HG03575 (cell line): ENCODE measurements around the gene HEXA.

ENCODE experiments used
- ATAC-seq: cut with Tn5 transposase; IDR thresholded peaks from one replicate; pipeline ENCODE4 v1.9.1; 2021; ENCODE audit not compliant: unreplicated experiment, insufficient number of reproducible peaks, low FRiP score; ENCODE audit errors: extremely low read depth

HEXA gene

GRCh38 chr15:72338617-72339321 lies 37.0 kb downstream of the HEXA start:
- no peak for ATAC-seq

- ATAC-seq = no peak
These were observed 37.7 kb downstream of the HEXA start for GRCh38 chr15:72338148-72338547.

GRCh38 chr15:72334842-72335241 lies 41.0 kb downstream of the HEXA start:
- no peak for ATAC-seq

GRCh38 chr15:72331021-72331420 lies 44.8 kb downstream of the HEXA start:
- ATAC-seq = no peak

- no peak for ATAC-seq
These were observed 52.1 kb downstream of the HEXA start for GRCh38 chr15:72323752-72324151.

- no peak for ATAC-seq
These were observed 55.7 kb downstream of the HEXA start, which contains the start of gene CELF6 for GRCh38 chr15:72319985-72320671. Gene CELF6 (minus strand): TSS chr15:72320157. CDS start chr15:72319874, 283 bp downstream.

- ATAC-seq = no peak
These were observed 56.3 kb downstream of the HEXA start for GRCh38 chr15:72319360-72319984.

DNA sequence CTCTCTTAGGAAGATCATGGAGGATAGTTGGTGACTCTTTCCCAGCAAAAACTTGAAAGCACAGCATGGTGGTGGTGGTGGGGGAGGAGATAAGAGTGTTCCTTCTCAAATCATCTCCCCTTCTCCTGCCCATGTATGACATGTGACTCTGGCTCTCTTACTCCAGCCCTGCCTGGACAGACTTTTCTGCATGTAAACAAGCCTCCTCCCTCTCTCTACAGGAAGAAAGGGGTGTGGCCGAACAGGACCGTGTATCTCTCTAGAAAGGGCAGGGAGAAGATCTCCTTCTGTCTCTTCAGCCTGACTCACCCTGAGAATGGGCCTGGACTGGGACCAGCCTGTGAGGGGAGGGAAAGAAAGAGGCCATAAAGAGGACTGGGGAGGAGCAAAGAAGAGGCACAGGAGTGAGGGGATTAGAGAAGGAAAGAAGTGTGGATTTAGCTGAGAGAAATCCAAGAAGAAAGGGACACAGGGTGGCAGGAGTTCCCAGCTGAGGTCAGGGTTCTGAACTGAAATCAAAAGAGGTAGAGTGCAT lies 57.3 kb downstream of the HEXA start:
- ATAC-seq = no peak

DNA sequence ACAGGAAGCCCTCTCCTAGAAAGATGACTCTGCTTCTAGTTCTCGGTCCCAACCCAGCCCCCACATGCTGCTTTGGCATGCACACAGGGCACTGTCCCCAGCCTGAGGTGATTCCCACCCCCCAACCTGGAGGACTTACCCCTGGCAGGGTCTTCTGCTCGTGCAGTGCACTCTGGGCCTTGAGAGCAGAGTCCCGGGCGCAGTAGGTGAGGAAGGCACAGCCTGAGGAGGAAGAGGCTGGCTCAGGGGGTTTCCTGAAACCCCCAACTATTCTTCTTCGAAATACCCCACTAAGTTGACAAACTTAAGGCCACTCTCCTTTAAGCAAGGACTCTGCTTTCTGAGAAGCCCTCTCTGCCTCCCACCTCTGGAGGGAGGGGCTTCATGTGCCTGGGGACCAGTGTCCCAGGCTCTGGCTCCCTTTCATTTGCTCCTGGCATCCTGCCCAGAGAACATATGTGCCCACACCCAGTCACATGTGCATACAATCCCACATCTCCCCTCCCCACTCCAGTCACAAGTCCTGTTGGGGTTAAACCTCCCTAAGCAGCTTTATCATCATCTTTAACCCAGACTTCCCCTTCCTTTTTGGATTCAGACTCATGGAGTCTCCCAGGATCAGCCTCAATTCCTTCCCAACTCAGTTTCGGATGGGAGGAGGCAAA lies 60.0 kb downstream of the HEXA start:
- ATAC-seq = no peak

- no peak for ATAC-seq
These were observed 61.9 kb downstream of the HEXA start for GRCh38 chr15:72313881-72314280.

DNA sequence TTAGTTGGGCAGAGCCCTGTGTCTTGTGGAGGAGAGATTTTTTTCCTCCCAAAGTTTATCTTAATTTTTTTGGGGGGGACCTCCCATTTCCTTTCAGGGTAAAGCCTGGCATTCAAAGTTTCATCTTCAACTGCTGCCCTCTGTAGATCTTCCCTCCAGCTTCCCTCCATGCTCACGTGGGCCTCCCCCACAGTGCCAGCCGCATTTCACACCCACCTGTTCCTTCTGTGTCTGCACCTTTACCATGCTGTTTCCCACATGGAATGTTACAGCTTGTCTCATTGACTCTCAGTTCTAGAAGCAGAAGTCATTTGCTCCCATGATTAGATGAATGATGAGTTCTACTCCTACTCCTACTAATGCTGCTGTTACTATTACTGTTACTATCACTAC lies 62.4 kb downstream of the HEXA start:
- no peak for ATAC-seq

DNA sequence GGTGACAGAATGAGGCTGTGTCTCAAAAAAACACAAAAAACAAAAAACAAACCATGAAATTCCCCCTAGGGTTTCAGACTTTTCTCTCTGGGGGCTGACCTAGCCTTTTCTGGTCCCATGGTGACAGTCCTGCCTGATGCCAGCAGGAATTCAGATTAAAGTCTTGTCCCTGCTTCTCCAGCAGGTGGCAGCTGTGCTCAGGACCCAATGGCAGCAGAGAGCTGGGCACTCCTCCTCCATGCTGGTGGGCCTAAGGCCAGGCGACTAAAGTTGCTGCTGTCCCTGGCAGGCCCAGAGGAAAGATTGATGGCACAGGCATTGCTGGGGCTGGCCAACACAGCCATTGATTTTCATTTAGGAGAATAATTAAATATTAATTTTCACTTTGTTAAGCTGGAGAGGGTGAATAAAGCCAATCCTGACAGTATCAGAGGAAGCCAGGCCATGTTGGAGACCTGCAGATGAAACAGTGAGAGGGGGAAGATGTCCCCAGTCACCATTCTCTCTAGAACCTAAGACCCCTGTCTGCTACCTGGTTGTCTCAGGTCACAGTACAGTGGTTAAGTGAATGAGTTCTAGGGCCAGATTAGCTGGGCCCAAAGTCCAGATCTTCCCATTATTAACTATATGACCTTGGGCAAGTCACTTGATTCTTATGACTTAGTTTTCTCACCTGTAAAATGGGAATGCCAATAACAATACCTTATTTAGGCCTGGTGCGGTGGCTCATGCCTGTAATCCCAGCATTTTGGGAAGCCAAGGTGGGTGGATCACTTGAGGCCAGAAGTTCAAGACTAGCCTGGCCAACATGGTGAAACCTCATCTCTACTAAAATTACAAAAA lies 63.0 kb downstream of the HEXA start:
- ATAC-seq = no peak

DNA sequence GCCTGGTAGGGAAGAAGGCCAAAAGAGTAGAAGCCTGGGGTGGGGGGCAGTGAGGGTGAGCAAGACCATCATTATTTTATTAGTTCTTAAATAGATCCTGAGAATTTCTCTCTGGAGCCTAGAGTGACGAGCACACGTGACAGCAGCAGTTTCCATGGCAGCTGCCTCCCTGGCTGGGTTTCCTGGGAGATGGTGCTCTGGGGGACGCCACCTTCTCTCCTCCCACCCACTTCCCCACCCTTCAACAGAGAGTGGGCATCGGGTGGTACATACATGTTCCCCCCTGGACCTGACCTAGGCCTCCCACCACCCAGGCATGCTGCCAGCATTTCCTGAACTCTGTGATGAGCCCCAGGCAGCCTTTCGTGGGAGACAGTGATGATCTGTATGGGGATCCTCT lies 68.8 kb downstream of the HEXA start:
- no peak for ATAC-seq

DNA sequence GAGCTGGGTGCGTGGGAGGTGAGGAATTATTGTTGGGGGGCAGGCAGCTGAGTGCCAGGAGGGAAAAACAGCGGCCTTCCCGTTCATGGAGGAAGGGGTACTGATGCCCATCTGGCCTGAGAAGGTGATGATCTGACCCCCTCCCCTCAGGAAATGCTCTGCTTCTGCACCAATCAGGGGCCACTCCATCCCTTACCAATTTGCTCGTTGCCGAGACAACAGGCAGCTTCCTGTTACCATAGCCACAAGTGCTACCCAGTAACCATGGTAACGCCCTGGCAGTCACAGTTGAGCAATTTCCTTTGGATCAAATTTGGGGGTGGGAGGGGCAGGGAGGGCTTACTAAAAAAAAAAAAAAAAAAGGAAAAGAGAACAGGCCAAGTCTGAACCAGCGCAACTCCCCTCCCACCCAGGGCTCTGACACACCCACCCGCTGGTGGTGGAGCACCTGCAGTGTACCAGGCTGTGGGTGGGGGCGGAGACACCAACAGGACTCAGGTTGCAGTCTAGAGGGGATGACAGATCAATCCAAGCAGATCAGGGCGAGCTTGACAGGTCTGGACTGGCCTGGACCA lies 69.5 kb downstream of the HEXA start:
- no peak for ATAC-seq

DNA sequence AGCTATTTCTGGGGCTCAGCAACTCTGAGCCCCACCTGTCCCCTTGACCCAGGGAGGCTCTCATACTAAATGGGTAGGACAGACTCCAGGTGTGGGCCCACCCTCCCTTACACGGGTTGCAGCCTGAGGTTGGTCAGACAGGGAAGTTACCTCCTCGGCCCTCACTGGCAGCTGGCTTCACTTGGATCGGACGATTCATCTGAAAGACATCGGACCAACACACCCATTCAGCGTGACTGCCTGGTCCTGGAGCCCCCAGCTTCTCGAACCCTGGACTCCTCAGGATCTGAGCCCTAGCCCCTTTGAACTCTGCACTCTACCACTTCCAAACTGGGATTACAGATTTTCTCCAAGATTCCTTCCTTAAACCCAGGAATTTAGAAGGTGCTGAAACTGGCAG lies 71.2 kb downstream of the HEXA start:
- no peak for ATAC-seq

DNA sequence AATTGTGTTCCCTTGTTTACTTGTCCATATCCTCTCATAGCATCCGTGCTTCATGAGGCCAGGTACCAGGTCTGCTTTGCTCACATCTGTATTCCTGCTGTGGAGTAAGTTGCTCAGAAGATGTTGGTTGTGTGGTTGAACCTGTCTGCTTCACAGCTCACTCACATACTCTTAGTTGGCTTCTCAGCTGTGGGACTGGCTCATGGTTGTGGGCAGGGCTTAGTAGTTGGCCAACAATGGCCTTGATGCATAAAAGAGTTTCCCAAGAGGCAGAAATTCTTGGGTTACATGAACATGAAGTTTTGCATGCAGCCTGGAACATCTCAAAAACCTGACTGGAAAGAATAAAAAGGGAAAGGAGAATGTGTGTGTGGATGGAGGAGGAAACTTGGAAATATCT lies 72.9 kb downstream of the HEXA start:
- ATAC-seq = no peak
